SK-N-SH treated with all-trans-retinoic acid at 6 μM for 48 hours (cell line): ENCODE measurements around the gene PARD3B.

Source experiments
- ATAC-seq: fragments of 200-7000 bp; cut with Tn5 transposase; 3 replicates; pipeline ENCODE4 v1.9.1; 2020; ENCODE audit warnings: mild to moderate bottlenecking, moderate library complexity
- ARNTL ChIP-seq: fragments of 450-650 bp; formaldehyde crosslinking; IDR thresholded peaks from 2 replicates; pipeline ENCODE4 v1.5.0; 2020; ENCODE audit warnings: low read depth, mild to moderate bottlenecking, moderate library complexity, borderline replicate concordance
- BACH2 ChIP-seq: fragments of 250-450 bp; sonication (Bioruptor Pico); IDR thresholded peaks from 2 replicates; pipeline ENCODE4 v1.9.0; 2021; ENCODE audit warnings: mild to moderate bottlenecking, borderline replicate concordance
- CREB5 ChIP-seq: fragments of 250-450 bp; sonication (Bioruptor Pico); IDR thresholded peaks from 2 replicates; pipeline ENCODE4 v1.5.1; 2020; ENCODE audit warnings: low read depth, mild to moderate bottlenecking, moderate library complexity
- CSDC2 ChIP-seq: fragments of 250-450 bp; sonication (Bioruptor Pico); IDR thresholded peaks from 2 replicates; pipeline ENCODE4 v1.5.0; 2020; ENCODE audit warnings: mild to moderate bottlenecking, moderate library complexity
- CSRNP3 ChIP-seq: fragments of 250-450 bp; sonication (Bioruptor Pico); IDR thresholded peaks from 2 replicates; pipeline ENCODE4 v1.5.1; 2021; ENCODE audit warnings: mild to moderate bottlenecking, moderate library complexity
- ESRRG ChIP-seq: fragments of 250-450 bp; sonication (Bioruptor Pico); IDR thresholded peaks from 2 replicates; pipeline ENCODE4 v1.6.1; 2021; ENCODE audit warnings: mild to moderate bottlenecking
- GLIS3 ChIP-seq: fragments of 250-450 bp; sonication (Bioruptor Pico); IDR thresholded peaks from 2 replicates; pipeline ENCODE4 v1.5.0; 2020; ENCODE audit warnings: mild to moderate bottlenecking, moderate library complexity
- ISL1 ChIP-seq: fragments of 250-450 bp; sonication (Bioruptor Pico); IDR thresholded peaks from 2 replicates; pipeline ENCODE4 v2.1.2; 2022; ENCODE audit warnings: mild to moderate bottlenecking, moderate library complexity
- OSR1 ChIP-seq: fragments of 250-450 bp; sonication (Bioruptor Pico); IDR thresholded peaks from 2 replicates; pipeline ENCODE4 v1.8.0; 2022; ENCODE audit warnings: moderate library complexity, mild to moderate bottlenecking, inconsistent platforms
- PATZ1 ChIP-seq: fragments of 250-450 bp; sonication (Bioruptor Pico); IDR thresholded peaks from 2 replicates; pipeline ENCODE4 v1.8.0; 2020; ENCODE audit warnings: mild to moderate bottlenecking, moderate library complexity, borderline replicate concordance
- POU6F1 ChIP-seq: fragments of 250-450 bp; sonication (Bioruptor Pico); IDR thresholded peaks from 2 replicates; pipeline ENCODE4 v1.8.0; 2021; ENCODE audit warnings: low read depth, mild to moderate bottlenecking, moderate library complexity, borderline replicate concordance
- PPARA ChIP-seq: fragments of 250-450 bp; sonication (Bioruptor Pico); IDR thresholded peaks from 2 replicates; pipeline ENCODE4 v1.5.0; 2020; ENCODE audit warnings: mild to moderate bottlenecking, borderline replicate concordance
- SNAI2 ChIP-seq: fragments of 250-450 bp; sonication (Bioruptor Pico); IDR thresholded peaks from 2 replicates; pipeline ENCODE4 v1.5.0; 2020; ENCODE audit warnings: mild to moderate bottlenecking, moderate library complexity
- TCF4 ChIP-seq: fragments of 250-450 bp; sonication (Bioruptor Pico); IDR thresholded peaks from 2 replicates; pipeline ENCODE4 v1.8.0; 2021; ENCODE audit warnings: mild to moderate bottlenecking, moderate library complexity, borderline replicate concordance
- TOX ChIP-seq: fragments of 250-450 bp; sonication (Bioruptor Pico); IDR thresholded peaks from 2 replicates; pipeline ENCODE4 v1.8.0; 2021; ENCODE audit warnings: mild to moderate bottlenecking, moderate library complexity, borderline replicate concordance
- TSHZ2 ChIP-seq: fragments of 250-450 bp; sonication (Bioruptor Pico); IDR thresholded peaks from 2 replicates; pipeline ENCODE4 v1.5.0; 2020; ENCODE audit warnings: mild to moderate bottlenecking, moderate library complexity
- ZC3H10 ChIP-seq: fragments of 250-450 bp; sonication (Bioruptor Pico); IDR thresholded peaks from 2 replicates; pipeline ENCODE4 v1.5.1; 2021; ENCODE audit warnings: mild to moderate bottlenecking, moderate library complexity
- ZFP3 ChIP-seq: fragments of 250-450 bp; sonication (Bioruptor Pico); IDR thresholded peaks from 2 replicates; pipeline ENCODE4 v1.5.0; 2020; ENCODE audit warnings: mild to moderate bottlenecking, moderate library complexity
- ZFP30 ChIP-seq: fragments of 450-650 bp; formaldehyde crosslinking; IDR thresholded peaks from 2 replicates; pipeline ENCODE4 v1.5.0; 2022; ENCODE audit warnings: mild to moderate bottlenecking, moderate library complexity
- ZNF565 ChIP-seq: fragments of 450-650 bp; formaldehyde crosslinking; conservative IDR thresholded peaks from 2 replicates; pipeline ENCODE4 v1.5.0; 2020; ENCODE audit warnings: low read depth, mild to moderate bottlenecking, moderate library complexity
- ZNF70 ChIP-seq: fragments of 450-650 bp; formaldehyde crosslinking; IDR thresholded peaks from 2 replicates; pipeline ENCODE4 v1.5.0; 2020; ENCODE audit warnings: mild to moderate bottlenecking, moderate library complexity
- ZNF8 ChIP-seq: fragments of 450-650 bp; formaldehyde crosslinking; IDR thresholded peaks from 2 replicates; pipeline ENCODE4 v1.5.0; 2020; ENCODE audit warnings: mild to moderate bottlenecking, moderate library complexity

The PARD3B gene

GRCh38 chr2:205033431-205033830 lies 488.2 kb downstream of the PARD3B start:
- ATAC-seq, result no peak
- TF ChIP-seq ZFP30 (CRISPR knock-in tag), result no peak
- no peak for TF ChIP-seq TCF4 (CRISPR knock-in tag)
- TF ChIP-seq ZFP3, result no peak
- TF ChIP-seq CSDC2, result no peak
- TF ChIP-seq ESRRG (CRISPR knock-in tag), result no peak
- TF ChIP-seq, all 23 proteins: peak for 0

- no peak for ATAC-seq
- TF ChIP-seq CREB5 (no peak), GLIS3 (no peak), PPARA (CRISPR knock-in tag) (no peak)
These were observed 488.8 kb downstream of the PARD3B start for GRCh38 chr2:205034034-205034433.

- ATAC-seq, result no peak
- TF ChIP-seq GLIS3 (no peak), CSDC2 (no peak), ESRRG (CRISPR knock-in tag) (no peak), OSR1 (CRISPR knock-in tag) (no peak), ZNF8 (CRISPR knock-in tag) (no peak), ZC3H10 (CRISPR knock-in tag) (no peak), TCF4 (CRISPR knock-in tag) (no peak), TOX (CRISPR knock-in tag) (no peak), POU6F1 (CRISPR knock-in tag) (no peak)
These were observed 495.0 kb downstream of the PARD3B start for GRCh38 chr2:205040323-205040722.

- ATAC-seq, result no peak
- TF ChIP-seq CREB5 (no peak), ZFP30 (CRISPR knock-in tag) (no peak), ZNF565 (CRISPR knock-in tag) (no peak), ZC3H10 (CRISPR knock-in tag) (no peak), ZNF8 (CRISPR knock-in tag) (no peak)
These were observed 496.3 kb downstream of the PARD3B start for GRCh38 chr2:205041472-205042130.

- ATAC-seq, result no peak
- no peak for TF ChIP-seq OSR1 (CRISPR knock-in tag)
- TF ChIP-seq ZFP30 (CRISPR knock-in tag), result no peak
- no peak for TF ChIP-seq ZNF70 (CRISPR knock-in tag)
- TF ChIP-seq BACH2 (CRISPR knock-in tag), result no peak
- TF ChIP-seq TCF4 (CRISPR knock-in tag), result no peak
- TF ChIP-seq PATZ1 (CRISPR knock-in tag), result no peak
- no peak for TF ChIP-seq CSRNP3 (CRISPR knock-in tag)
- TF ChIP-seq ZNF8 (CRISPR knock-in tag), result no peak
- TF ChIP-seq CREB5, result no peak
- TF ChIP-seq ISL1 (CRISPR knock-in tag), result no peak
- no peak for TF ChIP-seq PPARA (CRISPR knock-in tag)
- no peak for TF ChIP-seq ARNTL (CRISPR knock-in tag)
- no peak for TF ChIP-seq GLIS3
- TF ChIP-seq TSHZ2, result no peak
- no peak for TF ChIP-seq CSDC2
- no peak for TF ChIP-seq SNAI2
These were observed 498.0 kb downstream of the PARD3B start for GRCh38 chr2:205043285-205043684.
